HG02981 (cell line): ENCODE data around the gene PODN.

Source experiments
- ATAC-seq: cut with Tn5 transposase; IDR thresholded peaks from one replicate; pipeline ENCODE4 v1.9.1; 2021; ENCODE audit warnings: mild to moderate bottlenecking, moderate library complexity; ENCODE audit not compliant: unreplicated experiment

PODN gene, protein sequence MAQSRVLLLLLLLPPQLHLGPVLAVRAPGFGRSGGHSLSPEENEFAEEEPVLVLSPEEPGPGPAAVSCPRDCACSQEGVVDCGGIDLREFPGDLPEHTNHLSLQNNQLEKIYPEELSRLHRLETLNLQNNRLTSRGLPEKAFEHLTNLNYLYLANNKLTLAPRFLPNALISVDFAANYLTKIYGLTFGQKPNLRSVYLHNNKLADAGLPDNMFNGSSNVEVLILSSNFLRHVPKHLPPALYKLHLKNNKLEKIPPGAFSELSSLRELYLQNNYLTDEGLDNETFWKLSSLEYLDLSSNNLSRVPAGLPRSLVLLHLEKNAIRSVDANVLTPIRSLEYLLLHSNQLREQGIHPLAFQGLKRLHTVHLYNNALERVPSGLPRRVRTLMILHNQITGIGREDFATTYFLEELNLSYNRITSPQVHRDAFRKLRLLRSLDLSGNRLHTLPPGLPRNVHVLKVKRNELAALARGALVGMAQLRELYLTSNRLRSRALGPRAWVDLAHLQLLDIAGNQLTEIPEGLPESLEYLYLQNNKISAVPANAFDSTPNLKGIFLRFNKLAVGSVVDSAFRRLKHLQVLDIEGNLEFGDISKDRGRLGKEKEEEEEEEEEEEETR

DNA sequence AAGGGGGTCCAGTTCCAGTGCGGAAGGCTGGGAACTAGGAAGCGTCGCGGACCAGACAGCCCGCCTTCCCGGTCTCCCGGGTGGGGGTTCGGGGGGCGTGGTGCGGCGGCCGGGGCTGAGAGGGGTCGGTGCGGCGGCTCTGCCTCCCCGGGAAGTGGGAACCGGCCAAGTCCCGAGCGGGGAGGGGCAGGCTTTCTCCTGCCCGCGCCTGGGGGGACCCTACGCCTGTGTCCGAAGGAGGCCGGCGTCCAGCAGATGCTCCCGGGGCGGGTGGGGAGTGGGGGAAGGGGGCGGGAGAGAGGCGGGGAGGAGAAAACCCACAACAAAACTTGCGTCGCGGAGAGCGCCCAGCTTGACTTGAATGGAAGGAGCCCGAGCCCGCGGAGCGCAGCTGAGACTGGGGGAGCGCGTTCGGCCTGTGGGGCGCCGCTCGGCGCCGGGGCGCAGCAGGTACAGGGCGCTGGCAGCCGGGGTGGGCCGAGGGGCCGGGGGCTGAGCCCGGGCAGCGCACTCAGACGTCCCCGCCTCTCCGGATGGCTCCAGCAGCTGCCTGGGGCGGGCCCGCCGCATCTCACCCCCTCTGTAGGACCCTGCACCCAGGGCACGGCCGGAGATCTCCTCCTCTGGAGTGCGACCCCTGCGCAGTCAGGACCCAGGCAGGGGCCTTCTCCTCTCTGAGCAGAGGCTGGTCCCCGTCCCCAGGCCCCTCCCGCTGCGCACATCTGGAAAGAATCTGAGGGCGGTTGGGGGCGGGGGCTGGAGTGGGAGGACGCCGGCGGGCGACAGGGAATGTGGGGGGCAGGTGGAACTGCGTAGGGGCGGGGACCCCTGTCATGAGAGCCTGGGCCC lies at the start of gene PODN:
Gene PODN, plus strand, starts transcription at position 355 of the 849 bp plus-strand sequence. CDS start 7,643 bp downstream, outside the sequence.
- ATAC-seq: no peak

- ATAC-seq: peak; percentile 87
These were observed 47.1 kb upstream of the PODN start for GRCh38 chr1:53014791-53015507.

DNA sequence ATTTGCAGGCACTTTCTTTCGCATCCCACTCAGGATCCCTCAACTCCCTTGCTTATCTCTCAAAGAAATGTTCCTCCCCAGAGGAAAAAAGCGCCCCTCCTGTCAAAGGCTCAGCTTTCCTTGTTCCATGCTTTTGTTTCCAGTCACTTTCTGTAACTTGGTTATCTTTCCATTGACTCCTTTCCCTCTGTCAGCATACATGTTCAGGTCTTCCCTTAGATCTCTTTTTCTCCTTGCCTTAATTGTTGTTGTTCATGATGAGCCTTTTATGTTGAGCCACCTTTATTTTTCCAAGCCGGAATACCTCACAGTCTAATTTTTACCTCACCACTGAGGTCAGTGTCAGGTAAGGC lies 46.5 kb upstream of the PODN start:
- ATAC-seq: no peak

- ATAC-seq: no peak
These were observed 45.3 kb upstream of the PODN start for GRCh38 chr1:53016705-53017104.

- no peak for ATAC-seq
These were observed 41.4 kb upstream of the PODN start for GRCh38 chr1:53020588-53020987.

GRCh38 chr1:53022179-53022578 lies 39.8 kb upstream of the PODN start:
- ATAC-seq: no peak

DNA sequence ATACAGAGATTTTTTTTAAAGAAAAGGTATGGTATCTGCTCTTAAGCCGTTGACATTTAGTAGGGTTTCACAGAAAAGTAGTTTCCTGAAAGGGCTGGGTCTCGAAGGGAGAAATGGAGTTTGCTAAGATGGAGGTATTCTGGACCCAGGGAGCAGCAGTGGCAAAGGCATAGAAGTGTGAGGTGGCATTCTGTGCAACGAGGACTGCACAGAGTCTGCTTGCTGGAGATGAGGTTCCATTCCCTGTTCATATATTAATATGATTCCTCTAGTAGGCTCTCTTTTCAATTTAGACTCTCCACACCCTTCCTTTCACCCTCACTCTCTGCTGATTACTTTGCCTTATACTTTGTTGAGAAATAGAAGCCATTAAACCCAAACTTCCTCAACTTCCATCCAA lies 38.5 kb upstream of the PODN start:
- ATAC-seq: no peak

GRCh38 chr1:53024117-53024516 lies 37.9 kb upstream of the PODN start:
- no peak for ATAC-seq

DNA sequence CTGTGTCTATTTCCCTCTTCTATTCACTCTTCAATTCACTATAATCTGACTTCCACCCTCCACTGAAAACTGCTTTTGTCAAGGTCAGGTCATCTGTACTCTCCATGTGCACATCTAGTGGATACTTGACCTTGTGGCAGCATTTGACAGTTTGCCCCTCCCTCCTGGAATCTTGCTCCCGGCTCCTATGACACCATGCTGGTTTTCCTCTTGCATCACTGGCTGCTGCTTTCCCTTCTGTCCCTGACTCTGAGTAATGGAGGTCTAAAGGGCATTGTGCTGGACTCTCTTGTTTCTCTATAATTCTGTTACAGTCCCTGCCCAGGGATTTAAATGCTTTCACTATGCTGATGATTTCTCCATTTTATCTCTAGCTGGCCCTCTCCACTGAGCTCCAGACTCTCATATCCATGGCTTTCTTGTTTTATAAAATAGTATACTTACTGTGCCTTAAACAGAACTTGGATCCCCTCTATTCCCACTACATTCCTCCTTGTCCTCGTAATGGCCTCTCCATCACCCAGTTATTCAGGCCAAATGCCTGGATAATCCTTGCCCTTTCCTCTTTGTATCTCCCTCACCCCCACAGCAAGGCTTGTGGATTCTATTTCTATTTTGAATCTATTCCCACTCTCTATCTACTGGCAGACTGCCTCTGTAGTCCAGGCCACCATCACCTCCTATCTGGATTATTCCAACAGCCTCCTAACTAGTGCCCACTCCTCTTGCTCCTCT lies 36.8 kb upstream of the PODN start:
- no peak for ATAC-seq

DNA sequence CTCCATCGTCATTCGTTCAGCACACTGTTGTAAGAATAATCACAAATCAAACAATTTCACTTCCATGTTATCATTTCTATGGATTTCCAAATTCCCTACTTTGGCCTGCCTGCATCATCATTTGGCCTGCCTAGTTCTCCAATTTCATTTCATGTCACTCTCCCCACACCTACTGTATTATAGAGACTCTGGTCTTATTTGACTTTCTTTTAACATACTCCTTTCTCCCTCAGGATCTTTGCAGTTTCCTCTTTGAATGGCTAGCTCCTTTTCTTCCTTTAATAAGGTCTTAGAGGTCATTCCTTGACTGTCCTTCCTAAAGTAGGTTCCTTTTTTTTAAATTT lies 36.3 kb upstream of the PODN start:
- no peak for ATAC-seq

DNA sequence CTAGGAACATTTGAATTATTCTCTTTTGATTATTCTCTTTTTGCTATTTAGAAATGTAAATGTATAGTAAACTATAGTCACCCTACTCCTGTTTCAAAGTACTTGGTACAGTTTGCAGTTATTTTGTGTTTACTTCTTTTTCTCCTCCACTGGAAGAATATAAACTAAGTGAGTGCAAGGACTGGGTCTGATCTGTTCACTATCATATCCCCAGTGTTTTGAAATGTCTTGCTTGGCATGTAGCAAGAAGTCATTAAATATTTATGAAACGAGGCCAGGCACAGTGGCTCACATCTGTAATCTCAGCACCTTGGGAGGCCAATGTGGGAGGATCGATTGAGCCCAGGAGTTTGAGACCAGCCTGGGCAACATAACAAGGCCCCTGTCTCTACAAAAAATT lies 35.8 kb upstream of the PODN start:
- no peak for ATAC-seq

DNA sequence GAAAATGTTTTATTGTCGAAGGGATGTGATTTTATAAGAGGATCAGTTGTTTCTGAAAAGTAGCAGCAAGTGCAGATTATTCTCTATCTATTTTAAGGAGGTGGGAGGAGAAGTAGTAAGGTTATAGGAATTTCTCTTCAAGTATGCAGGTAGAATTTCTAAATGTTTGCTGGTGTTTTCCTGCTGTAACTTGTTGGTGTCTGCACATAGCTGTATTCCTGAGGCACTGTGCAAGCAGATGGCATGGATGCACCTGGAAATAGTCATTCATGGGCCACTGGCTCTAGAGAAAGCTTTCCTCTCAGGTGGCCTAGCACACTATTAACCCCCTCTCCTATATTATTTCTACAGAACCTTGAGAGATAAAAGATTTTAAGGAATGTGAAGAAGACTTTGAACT lies 30.3 kb upstream of the PODN start:
- ATAC-seq: no peak

DNA sequence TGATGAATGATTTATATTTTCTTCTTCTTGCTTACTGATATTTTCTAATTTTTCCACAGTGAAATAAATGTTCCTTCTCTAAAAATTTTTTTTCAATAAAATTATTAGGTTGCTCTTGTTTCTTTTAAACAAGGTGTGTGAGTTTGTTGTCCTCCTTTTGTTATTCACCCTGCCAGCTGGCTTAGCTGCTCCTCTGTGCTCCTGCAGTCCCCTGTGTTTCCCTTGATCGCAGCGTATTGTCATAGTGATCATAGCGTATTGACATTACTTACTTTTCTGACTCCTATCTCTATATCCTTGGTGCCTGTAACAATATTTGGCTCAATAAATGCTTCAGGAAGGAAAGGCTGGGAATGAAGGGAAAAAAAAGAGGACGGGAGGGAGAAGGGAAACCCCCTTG lies 24.9 kb upstream of the PODN start:
- no peak for ATAC-seq

DNA sequence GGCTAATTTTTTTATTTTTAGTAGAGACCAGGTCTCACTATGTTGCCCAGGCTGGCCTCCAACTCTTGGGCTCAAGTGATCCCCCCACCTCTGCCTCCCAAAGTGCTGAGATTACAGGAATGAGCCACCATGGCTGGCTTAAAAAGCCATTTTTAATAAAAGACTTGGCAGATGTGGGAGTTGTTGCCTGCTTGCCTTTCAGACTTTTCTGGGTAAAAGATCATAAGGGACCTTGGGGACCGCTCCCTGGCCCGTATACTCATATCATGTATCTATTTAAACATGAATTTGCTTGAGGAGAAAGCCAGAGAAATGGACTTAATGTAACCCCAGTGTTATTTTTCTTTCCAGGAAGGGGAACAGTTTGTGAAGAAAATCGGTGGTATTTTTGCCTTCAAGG lies 23.4 kb upstream of the PODN start:
- ATAC-seq: no peak

GRCh38 chr1:53043271-53043670 lies 18.7 kb upstream of the PODN start:
- ATAC-seq: no peak

- ATAC-seq: no peak
These were observed 17.1 kb upstream of the PODN start for GRCh38 chr1:53044926-53045325.

GRCh38 chr1:53046930-53047329 lies 15.1 kb upstream of the PODN start:
- no peak for ATAC-seq

DNA sequence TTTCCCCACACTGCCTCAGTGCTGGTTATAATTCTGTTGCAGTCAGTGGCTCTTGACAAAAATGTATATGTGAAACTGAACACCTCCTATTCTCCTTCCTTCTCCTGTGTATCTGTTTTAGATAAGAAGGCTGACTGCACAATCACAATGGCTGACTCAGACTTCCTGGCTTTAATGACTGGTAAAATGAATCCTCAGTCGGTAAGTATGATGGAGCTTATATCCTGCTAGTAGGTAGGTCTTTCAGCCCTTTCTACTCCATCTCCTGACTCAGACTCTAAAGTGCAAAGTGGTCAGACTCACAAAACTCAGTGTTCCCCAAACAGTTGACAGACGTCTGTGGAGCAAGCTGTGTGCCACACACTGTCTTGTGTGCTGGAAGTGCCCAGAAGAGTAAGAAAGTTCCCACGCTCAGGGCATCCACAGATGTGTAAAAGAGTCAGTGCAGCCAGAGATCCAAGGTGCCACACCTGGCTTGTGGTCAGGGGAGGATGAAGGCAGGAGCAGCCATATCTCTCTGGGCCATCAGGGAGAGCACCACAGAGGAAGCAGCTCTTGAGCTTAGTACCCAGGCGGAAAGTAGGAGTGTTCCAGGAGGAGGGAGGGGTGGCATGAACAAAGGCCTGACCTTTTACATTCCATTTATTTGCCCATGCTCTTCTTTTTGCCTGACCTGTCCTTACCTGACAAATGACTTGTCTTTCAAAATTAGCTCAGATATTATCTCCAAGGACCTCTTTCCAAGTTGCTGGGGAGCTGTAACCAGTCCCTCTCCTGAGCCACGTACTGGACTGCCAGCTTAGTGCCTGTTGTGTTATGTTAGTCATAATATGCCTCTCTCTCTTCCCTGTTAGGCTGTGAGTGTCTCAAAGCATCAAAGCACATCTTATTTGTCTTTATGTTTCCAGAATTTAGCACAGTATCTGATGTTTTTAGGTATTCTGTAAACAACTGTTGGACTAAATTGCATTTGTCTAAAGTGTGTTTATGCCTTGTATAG lies 14.0 kb upstream of the PODN start:
- no peak for ATAC-seq

DNA sequence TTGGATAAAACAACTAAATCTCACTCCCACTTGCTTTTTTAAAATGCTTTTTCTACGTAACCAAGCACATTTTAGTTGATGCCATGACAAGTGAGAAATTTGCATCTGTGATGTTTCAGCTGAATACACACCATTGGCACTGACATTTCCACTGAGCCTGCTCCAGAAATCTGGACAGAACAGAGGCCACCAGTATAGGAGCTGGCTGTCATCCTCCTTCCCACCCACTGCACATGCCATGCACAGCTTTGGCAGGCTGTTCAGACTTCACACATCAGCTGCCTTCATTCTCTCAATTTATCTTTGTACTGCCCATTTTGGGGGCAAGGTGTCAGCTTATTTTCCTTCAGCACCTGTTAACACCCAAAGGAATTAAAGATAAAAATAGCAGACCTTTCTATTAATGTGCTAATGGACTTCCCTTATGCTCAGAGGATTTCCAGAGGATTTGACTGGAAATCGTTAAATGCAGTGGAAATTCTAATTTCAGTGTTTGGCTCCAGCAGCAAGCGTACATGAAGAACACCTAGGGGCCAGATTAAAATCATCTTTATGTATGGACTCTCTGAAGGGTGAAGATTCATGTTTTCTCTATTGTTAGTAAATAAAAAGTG lies 12.9 kb upstream of the PODN start:
- no peak for ATAC-seq
